GM13976 (cell line): ENCODE results near the gene TBRG4.
A peak's percentile ranks its signal among the peaks of the same experiment; 100 is the strongest.

Experiments used
- DNase-seq: peaks from one replicate; pipeline ENCODE4 v3.0.0; 2012; ENCODE audit warnings: low spot score
- in situ Hi-C: fragments of 300-500 bp; cut with MboI; formaldehyde crosslinking; loops from one replicate; pipeline ENCODE4 v1.12.0; 2022; ENCODE audit warnings: low sequenced_read_pairs, mixed read lengths, inconsistent platforms; ENCODE audit not compliant: unreplicated experiment
- TF ChIP-seq, protein P1 (sequence below): IDR thresholded peaks from 2 replicates; pipeline ENCODE4 v1.5.1; 2012; ENCODE audit warnings: borderline replicate concordance, mild to moderate bottlenecking; ENCODE audit not compliant: insufficient read depth; ENCODE audit errors: extremely low read depth, missing control alignments, control extremely low read depth

The TBRG4 gene

DNA sequence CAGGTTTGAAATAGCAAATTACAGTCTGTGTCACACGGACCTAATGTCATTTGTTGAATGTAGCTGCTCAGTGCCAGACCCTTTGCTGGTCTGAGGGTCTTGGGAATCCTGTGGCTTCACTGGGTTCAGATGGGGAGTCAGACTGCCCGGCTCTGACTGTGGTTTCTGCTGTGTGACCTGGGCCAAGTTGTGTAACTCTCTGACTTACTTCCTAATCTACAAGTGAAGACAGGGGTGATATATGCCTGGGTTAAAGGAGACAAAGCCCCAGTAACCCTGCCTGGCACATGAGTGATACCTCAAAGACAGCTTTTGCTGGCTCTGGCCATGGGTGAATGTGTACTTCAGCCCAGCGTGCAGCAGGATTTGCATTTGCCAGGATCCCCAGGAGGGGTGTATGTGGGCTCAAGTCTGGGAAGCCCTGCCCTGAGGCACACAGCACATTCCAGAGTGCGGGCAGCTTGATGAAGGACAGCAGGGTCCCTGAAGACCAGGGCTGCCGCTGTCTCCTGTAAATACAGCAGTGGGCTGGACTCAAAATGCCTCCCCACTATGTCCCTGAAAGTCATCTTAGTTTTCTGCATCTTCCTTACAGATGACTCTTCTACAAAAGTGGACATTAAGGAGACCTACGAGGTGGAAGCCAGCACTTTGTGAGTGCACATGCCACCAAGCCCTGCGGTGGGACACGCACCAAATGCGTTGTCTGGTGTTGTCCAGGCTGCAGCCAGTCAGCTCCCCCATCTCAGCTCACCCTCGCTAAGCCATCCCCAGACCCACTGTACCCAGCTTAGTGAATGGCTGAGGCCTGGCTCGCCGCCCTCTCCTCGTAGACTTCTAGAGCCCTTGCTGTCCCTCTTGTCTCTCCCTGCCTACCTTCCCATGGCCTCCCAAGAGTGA lies 39.1 kb downstream of the TBRG4 start:
- DNase-seq, result no peak
- TF ChIP-seq, protein P1, sequence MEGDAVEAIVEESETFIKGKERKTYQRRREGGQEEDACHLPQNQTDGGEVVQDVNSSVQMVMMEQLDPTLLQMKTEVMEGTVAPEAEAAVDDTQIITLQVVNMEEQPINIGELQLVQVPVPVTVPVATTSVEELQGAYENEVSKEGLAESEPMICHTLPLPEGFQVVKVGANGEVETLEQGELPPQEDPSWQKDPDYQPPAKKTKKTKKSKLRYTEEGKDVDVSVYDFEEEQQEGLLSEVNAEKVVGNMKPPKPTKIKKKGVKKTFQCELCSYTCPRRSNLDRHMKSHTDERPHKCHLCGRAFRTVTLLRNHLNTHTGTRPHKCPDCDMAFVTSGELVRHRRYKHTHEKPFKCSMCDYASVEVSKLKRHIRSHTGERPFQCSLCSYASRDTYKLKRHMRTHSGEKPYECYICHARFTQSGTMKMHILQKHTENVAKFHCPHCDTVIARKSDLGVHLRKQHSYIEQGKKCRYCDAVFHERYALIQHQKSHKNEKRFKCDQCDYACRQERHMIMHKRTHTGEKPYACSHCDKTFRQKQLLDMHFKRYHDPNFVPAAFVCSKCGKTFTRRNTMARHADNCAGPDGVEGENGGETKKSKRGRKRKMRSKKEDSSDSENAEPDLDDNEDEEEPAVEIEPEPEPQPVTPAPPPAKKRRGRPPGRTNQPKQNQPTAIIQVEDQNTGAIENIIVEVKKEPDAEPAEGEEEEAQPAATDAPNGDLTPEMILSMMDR, result no peak
- in situ Hi-C loops, result no loop called here

- DNase-seq, result no peak
- in situ Hi-C loops, result no loop called here
- TF ChIP-seq, protein P1, result no peak
These were observed 40.0 kb downstream of the TBRG4 start for GRCh38 chr7:45071528-45071927.

- in situ Hi-C loops, result no loop called here
- no peak for DNase-seq
- TF ChIP-seq, protein P1, result no peak
These were observed 41.2 kb downstream of the TBRG4 start for GRCh38 chr7:45070254-45070642.

GRCh38 chr7:45069444-45070253 lies 41.8 kb downstream of the TBRG4 start:
- in situ Hi-C loops, result no loop called here
- TF ChIP-seq, protein P1, result no peak
- peak; percentile 32 for DNase-seq

- TF ChIP-seq, protein P1, result no peak
- DNase-seq, result no peak
- in situ Hi-C loops, result no loop called here
These were observed 43.1 kb downstream of the TBRG4 start for GRCh38 chr7:45068236-45069023.

- no peak for DNase-seq
- in situ Hi-C loops, result no loop called here
- TF ChIP-seq, protein P1, result no peak
These were observed 43.9 kb downstream of the TBRG4 start for GRCh38 chr7:45067582-45067981.
